Natural killer cell treated with Interleukin-12 subunit alpha and Interleukin-12 subunit beta and Interleukin-15 and Interleukin-18, amount 100 ng/mL, for 72 hours (primary cell): ENCODE data around the gene XPO4. TPM values are rescaled to one million over a fixed set of nuclear protein-coding genes. Genes with fewer than 3 reads are reported as not detected.
"Not testable (repeated sequence)": the region's sequence is repeated elsewhere in the genome, so short reads cannot be mapped to it uniquely, and the experiment has no call there.

Experiments
- ATAC-seq, 2 donors: fragments of 150-1000 bp; cut with Tn5 transposase in 1 of 2; sonication (Bioruptor Pico), chemical (Tn5 transposase) in 1 of 2; 2 replicates each; pipeline ENCODE4 v1.10.0; 2021
- DNase-seq: peaks from one replicate; pipeline ENCODE4 v3.0.0; 2022; ENCODE audit warnings: low spot score
- H3K27ac Mint-ChIP-seq, 2 donors: 1 replicate in 1 of 2; 2 replicates in 1 of 2; pipeline ENCODE4 v1.8.0; 2022; ENCODE audit warnings: mixed read lengths in 2 of 2, mild to moderate bottlenecking in 1 of 2, moderate library complexity in 1 of 2
- H3K27me3 Mint-ChIP-seq, 2 donors: 1 replicate in 1 of 2; 2 replicates in 1 of 2; pipeline ENCODE4 v1.8.0; 2022; ENCODE audit warnings: mixed read lengths in 2 of 2
- H3K36me3 Mint-ChIP-seq: one replicate; pipeline ENCODE4 v1.8.0; 2022; ENCODE audit warnings: mixed read lengths
- H3K4me1 Mint-ChIP-seq, 2 donors: 1 replicate in 1 of 2; 2 replicates in 1 of 2; pipeline ENCODE4 v1.8.0; 2022; ENCODE audit warnings: low read depth in 2 of 2, mixed read lengths in 2 of 2, mild to moderate bottlenecking in 1 of 2
- H3K4me3 Mint-ChIP-seq: one replicate; pipeline ENCODE4 v1.8.0; 2022; ENCODE audit warnings: mixed read lengths
- H3K9me3 Mint-ChIP-seq: 2 replicates; pipeline ENCODE4 v1.8.0; 2022; ENCODE audit warnings: mixed read lengths
- total RNA-seq, 2 donors: library from RNA; stranded (reverse); gene quantifications; one replicate each; pipeline ENCODE4 v1.2.3, GENCODE V29; 2022

XPO4 gene
- total RNA-seq, 2 donors from 2014 or later: 23.0 to 33.5 TPM

DNA sequence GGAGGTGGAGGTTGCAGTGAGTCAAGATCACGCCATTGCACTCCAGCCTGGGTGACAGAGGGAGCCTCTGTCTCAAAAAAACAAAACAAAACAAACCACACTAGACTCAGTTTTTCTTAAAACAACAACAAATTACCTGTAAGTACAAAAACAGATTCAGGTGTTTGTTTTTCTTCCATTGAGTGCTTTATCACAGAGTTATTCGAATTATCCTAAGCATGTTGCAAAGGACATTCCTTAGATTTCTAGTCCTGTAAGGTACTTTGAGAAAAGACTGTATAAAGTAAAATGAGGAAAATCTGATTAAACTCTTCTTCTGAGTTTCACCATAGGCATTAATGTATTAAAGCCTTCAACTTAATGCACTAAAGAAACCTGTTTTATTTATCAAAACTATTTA is 126.6 kb downstream of the XPO4 start:
- H3K27ac Mint-ChIP-seq: no peak overlapping the region
- H3K36me3 Mint-ChIP-seq: no peaks in the 10 kb centered on the region
- H3K4me1 Mint-ChIP-seq: peaks cover 14 to 18% of the 10 kb centered on the region in 2 donors
- no peak overlapping the region for H3K4me3 Mint-ChIP-seq
- ATAC-seq (no peak), DNase-seq (no peak)
- H3K9me3 Mint-ChIP-seq: no peaks in the 10 kb centered on the region
- no peaks in the 10 kb centered on the region for H3K27me3 Mint-ChIP-seq

DNA sequence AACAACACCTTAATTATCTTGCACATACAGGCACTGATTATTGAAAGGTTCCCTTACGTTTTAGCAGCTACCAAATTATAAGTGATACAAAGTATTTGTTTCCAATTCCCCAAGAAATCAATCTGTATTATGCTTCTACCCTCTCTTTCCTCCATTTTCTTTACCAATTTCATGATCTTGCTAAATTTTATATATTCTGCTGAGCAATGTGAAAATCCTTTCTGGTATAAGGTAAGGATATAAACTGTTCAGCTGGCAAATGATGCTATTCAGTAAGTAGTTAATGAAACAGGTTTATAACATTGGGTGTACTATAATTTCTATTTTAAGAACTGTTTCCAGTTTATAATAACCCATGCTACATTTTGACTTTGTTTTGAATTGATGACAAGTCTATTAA is 127.8 kb downstream of the XPO4 start:
- peak overlapping the region; percentile 97 to 99 for H3K27ac Mint-ChIP-seq
- peaks cover 16 to 22% of the 10 kb centered on the region in 2 donors for H3K4me1 Mint-ChIP-seq
- H3K36me3 Mint-ChIP-seq: peaks cover 8% of the 10 kb centered on the region
- H3K27me3 Mint-ChIP-seq: no peaks in the 10 kb centered on the region
- H3K9me3 Mint-ChIP-seq: peaks cover 4% of the 10 kb centered on the region
- peak overlapping the region; percentile 100 for H3K4me3 Mint-ChIP-seq
- DNase-seq (no peak), ATAC-seq (no peak)

DNA sequence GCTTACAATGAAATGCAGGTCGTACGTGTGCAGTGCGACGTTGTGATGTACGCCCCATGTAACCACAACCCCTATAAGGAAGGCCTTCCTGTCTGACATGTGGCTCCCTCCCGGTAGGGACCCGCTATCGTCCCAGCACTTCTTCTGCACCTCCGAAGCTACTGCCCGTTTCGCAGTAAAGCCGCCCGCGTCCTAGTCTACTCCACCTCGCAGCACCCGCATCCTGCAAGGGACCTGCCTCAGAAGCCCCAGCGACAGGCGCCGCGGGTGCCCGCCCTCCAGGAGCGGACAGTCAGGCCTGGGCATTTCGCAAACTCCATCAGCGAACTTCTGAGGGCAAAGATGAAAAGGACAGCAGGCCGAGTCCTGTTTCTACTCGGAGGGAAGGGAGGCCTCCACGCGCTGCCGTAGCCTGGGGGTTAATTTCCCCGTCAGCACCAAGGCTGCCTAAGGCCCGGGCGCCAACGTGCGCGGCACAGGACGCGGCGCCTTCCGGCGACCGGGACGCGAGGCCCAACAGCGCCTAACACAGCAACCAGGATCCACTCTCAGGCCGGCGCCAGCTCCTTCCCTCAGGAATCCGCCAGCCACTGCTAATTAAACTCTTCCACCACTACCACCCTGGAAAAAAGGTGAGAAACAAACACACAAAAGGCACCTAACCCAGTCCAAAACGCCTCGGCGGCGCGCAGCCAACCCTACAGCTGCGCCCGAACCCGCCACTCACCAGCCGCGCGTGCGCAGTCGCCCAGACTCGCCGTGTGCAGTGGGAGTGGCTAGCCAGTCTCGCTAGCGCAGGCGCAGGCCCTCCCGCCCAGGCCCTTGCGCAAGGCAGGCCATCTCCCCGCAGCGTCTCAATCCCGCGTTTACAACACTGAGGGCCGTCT is 129.1 kb downstream of the XPO4 start, which contains the start of gene EEF1AKMT1:
Gene EEF1AKMT1, minus strand, starts transcription at position 768 of the 887 bp plus-strand sequence. CDS start 16,363 bp downstream, outside the sequence.
- peak; percentile 95 to 96 for ATAC-seq
- H3K4me3 Mint-ChIP-seq: peak within 1 kb of the TSS; percentile 100
- peak; percentile 95 for DNase-seq
- no peaks in the 10 kb centered on the region for H3K27me3 Mint-ChIP-seq
- H3K4me1 Mint-ChIP-seq: peaks cover 22 to 29% of the 10 kb centered on the region in 2 donors
- H3K9me3 Mint-ChIP-seq: peaks cover 9% of the 10 kb centered on the region
- peaks cover 18% of the 10 kb centered on the region for H3K36me3 Mint-ChIP-seq
- peak within 1 kb of the TSS; percentile 97 to 99 for H3K27ac Mint-ChIP-seq

DNA sequence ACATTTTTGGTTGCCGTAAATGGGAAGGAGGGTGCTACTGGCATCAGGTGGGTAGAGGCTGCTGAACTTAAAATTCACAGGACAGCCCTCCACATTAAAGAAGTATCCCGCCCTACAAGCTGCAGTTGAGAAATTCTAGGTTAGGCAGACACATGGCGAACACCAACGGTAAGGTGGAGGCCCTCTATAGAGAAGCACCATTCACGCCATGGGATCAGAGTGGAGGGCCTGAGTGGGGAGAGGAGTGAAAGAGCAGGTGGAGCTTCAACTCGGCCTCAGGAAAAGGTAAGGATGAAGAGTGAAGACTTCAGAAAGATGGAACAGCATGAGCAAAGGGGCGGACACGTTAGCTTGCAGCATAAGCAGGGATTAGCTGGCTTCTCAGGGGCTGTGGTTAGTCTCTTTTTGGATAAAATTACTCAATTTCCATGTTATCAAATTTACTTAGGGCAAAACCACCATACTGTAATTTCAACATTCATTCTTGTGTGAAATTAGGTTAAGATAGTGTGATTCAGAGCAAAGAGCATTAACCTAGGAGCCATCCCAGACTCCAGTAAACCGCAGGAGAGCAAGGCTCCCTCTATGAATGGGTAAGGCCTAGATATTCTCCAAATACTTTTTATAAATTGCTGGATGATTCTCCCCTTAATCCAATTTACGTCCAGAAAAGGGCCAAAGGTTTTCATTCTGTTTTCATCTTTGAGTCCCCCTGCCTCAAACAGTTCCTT is 130.0 kb downstream of the XPO4 start:
- peaks cover 15% of the 10 kb centered on the region for H3K9me3 Mint-ChIP-seq
- H3K36me3 Mint-ChIP-seq: peaks cover 26% of the 10 kb centered on the region
- H3K27ac Mint-ChIP-seq: peak overlapping the region; percentile 97 to 99
- H3K4me3 Mint-ChIP-seq: peak overlapping the region; percentile 100
- ATAC-seq (no peak), DNase-seq (no peak)
- no peaks in the 10 kb centered on the region for H3K27me3 Mint-ChIP-seq
- peaks cover 22 to 35% of the 10 kb centered on the region in 2 donors for H3K4me1 Mint-ChIP-seq

DNA sequence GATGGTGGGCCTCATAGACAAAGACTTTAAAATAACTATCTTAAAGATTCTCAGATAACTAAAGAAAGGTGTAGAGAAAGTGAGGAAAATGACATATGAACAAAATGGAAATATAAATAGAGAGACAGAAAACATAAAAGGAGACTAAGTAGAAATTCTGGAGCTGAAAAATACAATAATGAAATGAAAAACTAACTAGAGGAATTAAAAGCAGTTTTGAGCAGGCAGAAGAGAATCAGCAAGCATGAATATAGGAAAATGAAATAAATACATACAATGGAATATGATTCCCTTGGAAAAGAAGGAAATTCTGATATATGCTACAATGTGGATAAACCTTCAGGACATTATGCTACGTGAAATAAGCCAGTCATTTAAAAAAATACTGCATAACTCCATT is 132.7 kb downstream of the XPO4 start:
- Mint-ChIP-seq H3K9me3 (peaks cover 18% of the 10 kb centered on the region), H3K27me3 (no peaks in the 10 kb centered on the region), H3K27ac (no peak overlapping the region), H3K4me3 (no peak overlapping the region), H3K36me3 (peaks cover 31% of the 10 kb centered on the region), H3K4me1 (peaks cover 21 to 35% of the 10 kb centered on the region in 2 donors)
- no peak for ATAC-seq
- DNase-seq: no peak

DNA sequence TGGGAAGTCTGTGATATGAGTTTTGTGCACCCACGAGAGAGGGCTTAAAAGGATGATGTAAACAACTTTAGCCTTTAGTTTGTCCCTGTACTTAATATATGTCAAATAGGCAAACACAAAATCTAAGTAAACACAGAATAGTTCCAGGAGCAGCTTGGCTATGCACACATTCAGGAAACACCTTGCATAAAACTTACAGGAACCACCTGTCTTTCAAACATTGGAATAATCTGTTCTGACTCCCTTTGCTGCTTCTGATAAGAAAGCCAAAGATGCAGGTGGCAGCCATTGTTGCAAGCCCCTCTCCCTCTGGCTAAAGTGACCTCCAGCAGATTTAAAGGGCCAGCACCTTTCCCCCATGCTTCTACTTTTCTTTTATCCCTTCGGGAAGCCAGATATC is 133.5 kb downstream of the XPO4 start:
- peaks cover 31% of the 10 kb centered on the region for H3K36me3 Mint-ChIP-seq
- ATAC-seq: no peak
- H3K27me3 Mint-ChIP-seq: no peaks in the 10 kb centered on the region
- no peak for DNase-seq
- no peak overlapping the region for H3K4me3 Mint-ChIP-seq
- no peak overlapping the region for H3K27ac Mint-ChIP-seq
- peaks cover 18 to 34% of the 10 kb centered on the region in 2 donors for H3K4me1 Mint-ChIP-seq
- peaks cover 18% of the 10 kb centered on the region for H3K9me3 Mint-ChIP-seq

DNA sequence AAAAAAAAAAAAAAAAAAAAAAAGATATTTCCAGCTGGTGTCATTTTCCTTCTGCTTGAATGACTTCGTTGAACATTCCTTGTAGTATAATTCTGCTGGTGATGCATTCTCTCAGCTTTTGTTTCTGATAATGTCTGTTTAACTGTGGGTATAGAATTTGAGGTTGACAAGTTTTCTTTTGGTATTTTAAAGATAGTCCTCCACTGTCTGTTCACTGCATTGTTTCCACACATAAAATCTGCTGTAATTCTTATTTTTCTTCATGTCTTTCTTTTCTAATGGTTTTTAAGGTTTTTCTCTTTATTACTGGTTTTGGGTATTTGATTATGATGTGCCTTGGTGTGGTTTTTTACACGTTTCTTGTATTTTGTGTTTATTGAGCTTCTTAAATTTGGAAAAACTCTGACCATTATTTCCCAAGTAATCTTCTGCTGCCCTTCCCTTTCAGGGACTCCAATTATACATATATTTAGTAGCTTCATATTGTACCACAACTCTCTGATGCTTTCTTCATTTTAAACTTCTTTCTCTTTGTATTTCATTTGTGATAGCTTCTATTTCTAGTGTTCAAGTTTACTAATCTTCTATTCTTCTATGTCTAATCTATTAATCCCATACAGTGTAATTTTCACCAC is 135.1 kb downstream of the XPO4 start:
- DNase-seq: no peak
- Mint-ChIP-seq H3K36me3 (peaks cover 31% of the 10 kb centered on the region), H3K4me1 (peaks cover 11 to 20% of the 10 kb centered on the region in 2 donors), H3K27me3 (no peaks in the 10 kb centered on the region), H3K4me3 (no peak overlapping the region), H3K9me3 (peaks cover 18% of the 10 kb centered on the region), H3K27ac (no peak overlapping the region)
- ATAC-seq: no peak

DNA sequence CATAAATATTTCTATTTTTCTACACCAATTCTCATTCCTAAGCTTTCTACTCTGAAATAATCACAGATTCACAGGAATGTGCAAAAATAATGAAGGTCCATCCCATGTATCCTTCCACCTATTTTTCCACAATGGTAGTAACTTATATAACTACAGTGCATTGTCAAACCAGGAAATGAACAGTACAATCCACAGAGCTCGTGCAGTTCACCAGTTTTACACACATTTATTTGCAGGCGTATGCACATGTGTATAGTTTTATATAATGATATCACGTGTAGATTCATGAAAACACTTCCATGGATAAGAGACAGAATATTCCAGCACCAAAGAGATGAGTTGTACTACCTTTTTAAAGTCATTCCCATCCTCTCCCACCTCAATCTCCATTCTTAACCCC is 141.7 kb downstream of the XPO4 start:
- Mint-ChIP-seq H3K4me3 (no peak overlapping the region), H3K36me3 (peaks cover 24% of the 10 kb centered on the region), H3K27me3 (no peaks in the 10 kb centered on the region), H3K27ac (no peak overlapping the region), H3K9me3 (peaks cover 6% of the 10 kb centered on the region), H3K4me1 (peaks cover 0 to 3% of the 10 kb centered on the region in 2 donors)
- DNase-seq (no peak), ATAC-seq (no peak)

DNA sequence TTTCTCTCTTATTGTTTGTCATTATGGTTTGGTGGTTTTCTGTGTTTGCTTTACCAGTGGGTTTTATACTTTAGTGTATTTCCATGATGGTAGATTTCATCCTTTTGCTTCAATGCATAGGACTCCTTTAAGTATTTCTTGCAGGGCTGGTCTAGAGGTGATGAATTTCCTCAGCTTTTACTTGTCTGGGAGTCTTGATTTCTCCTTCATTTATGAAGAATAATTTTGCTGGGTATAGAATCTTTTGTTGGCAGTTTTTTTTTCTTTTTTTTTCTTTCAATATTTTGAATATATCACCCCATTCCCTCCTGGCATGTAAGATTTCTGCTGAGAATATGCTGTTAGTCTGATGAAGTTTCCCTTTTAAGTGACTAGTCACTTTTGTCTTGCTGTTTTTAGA is 148.5 kb downstream of the XPO4 start:
- Mint-ChIP-seq H3K9me3 (peaks cover 30% of the 10 kb centered on the region), H3K36me3 (peaks cover 64% of the 10 kb centered on the region), H3K27me3 (no peaks in the 10 kb centered on the region), H3K4me1 (peaks cover 0 to 3% of the 10 kb centered on the region in 2 donors), H3K27ac (no peak overlapping the region), H3K4me3 (no peak overlapping the region)
- ATAC-seq (no peak), DNase-seq (no peak)

DNA sequence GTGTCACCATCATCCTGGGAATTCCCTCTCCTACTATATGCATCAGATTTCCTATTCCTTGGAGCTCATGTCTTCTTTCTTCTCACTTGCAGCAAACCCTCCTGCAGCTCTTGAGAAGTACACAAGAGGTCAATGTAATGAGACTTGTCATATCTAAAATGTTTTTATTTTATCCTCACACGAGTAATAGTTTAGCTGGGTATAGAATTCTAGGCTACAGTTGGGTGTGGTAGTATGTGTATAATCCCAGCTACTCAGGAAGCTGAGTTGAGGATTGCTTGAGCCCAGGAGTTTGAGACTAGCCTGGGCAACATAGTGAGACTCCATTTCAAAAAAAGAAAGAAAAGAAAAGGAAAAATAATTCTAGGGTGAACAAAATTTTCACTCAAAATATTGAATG is 153.2 kb downstream of the XPO4 start:
- H3K36me3 Mint-ChIP-seq: peaks cover 56% of the 10 kb centered on the region
- no peak for DNase-seq
- H3K27me3 Mint-ChIP-seq: no peaks in the 10 kb centered on the region
- H3K4me3 Mint-ChIP-seq: no peak overlapping the region
- H3K9me3 Mint-ChIP-seq: peaks cover 30% of the 10 kb centered on the region
- H3K4me1 Mint-ChIP-seq: no peaks in the 10 kb centered on the region
- no peak for ATAC-seq
- H3K27ac Mint-ChIP-seq: no peak overlapping the region

DNA sequence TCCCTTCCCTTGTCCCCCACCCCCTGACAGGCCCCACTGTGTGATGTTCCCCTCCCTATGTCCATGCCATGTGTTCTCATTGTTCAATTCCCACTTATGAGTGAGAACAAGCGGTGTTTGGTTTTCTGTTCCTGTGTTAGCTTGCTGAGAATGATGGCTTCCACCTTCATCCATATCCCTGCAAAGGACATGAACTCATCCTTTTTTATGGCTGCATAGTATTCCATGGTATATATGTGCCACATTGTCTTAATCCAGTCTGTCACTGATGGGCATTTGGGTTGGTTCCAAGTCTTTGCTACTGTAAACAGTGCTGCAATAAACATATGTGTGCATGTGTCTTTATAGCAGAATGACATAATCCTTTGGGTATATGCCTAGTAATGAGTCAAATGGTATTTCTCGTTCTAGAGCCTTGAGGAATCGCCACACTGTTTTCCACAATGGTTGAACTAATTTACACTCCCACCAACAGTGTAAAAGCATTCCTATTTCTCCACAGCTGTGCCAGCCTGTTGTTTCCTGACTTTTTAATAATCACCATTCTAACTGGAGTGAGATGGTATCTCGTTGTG is 158.6 kb downstream of the XPO4 start:
- not testable (repeated sequence) for H3K27ac Mint-ChIP-seq, H3K4me1 Mint-ChIP-seq, DNase-seq, ATAC-seq, H3K4me3 Mint-ChIP-seq, H3K27me3 Mint-ChIP-seq, H3K9me3 Mint-ChIP-seq
- H3K36me3 Mint-ChIP-seq: peaks cover 13% of the 10 kb centered on the region

DNA sequence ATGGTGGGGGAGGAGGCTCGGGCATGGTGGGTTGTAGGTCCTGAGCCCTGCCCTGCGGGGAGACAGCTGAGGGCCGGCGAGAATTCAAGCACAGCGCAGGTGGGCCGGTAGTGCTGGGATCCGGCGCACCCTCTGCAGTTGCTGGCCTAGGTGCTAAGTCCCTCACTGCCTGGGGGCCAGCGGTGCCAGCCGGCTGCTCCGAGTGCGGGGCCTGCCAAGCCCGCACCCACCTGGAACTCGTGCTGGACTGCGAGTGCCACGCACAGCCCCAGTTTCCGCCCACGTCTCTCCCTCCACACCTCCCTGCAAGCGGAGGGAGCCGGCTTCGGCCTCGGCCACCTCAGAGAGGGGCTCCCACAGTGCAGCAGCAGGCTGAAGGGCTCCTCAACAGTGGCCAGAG is 162.5 kb downstream of the XPO4 start:
- no peaks in the 10 kb centered on the region for H3K9me3 Mint-ChIP-seq
- ATAC-seq (peak; percentile 31 to 40), DNase-seq (no peak)
- H3K27me3 Mint-ChIP-seq: no peaks in the 10 kb centered on the region
- peaks cover under 1% of the 10 kb centered on the region for H3K36me3 Mint-ChIP-seq
- H3K27ac Mint-ChIP-seq: no peak overlapping the region
- H3K4me3 Mint-ChIP-seq: no peak overlapping the region
- H3K4me1 Mint-ChIP-seq: no peaks in the 10 kb centered on the region

DNA sequence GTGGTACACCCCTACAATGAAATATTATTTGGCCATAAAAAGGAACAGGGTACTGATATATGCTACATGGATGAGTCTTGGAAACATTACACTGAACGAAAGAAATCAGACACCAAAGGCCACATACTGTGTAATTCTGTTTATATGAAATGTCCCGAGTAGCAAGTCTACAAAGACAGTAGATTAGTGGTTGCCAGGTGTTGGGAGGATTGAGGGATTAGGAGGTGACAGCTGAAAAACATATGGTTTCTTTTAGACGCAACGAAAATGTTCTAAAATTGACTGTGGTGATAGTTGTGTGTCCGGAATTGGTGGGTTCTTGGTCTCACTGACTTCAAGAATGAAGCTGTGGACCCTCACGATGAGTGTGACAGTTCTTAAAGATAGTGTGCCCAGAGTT is 163.9 kb downstream of the XPO4 start:
- Mint-ChIP-seq H3K9me3 (no peaks in the 10 kb centered on the region), H3K36me3 (no peaks in the 10 kb centered on the region), H3K27ac (no peak overlapping the region), H3K4me1 (no peaks in the 10 kb centered on the region), H3K4me3 (no peak overlapping the region), H3K27me3 (no peaks in the 10 kb centered on the region)
- DNase-seq: no peak
- ATAC-seq: no peak
